Measurements from ENCODE around the gene GNB1L. TPM values are rescaled to one million over a fixed set of nuclear protein-coding genes. Genes with fewer than 3 reads are reported as not detected.

GNB1L gene
- total and polyA plus RNA-seq, 9 of the 15 experiments (the other 6 are each of a cell fraction or from before 2014, with no cell fraction given), result 0.56 to 50.5 (median 10.2) TPM

GRCh38 chr22:19757140-19757984 is 97.3 kb downstream of the GNB1L start (continued):
- TF ChIP-seq SAFB (IDR thresholded peaks at IDR 0.05; ENCODE audit: borderline replicate concordance, low read depth, low read length), result no peak
- TF ChIP-seq ZNF75A (CRISPR knock-in tag; IDR thresholded peaks at IDR 0.05), result no peak
- TF ChIP-seq SPI1 (IDR thresholded peaks at IDR 0.05; ENCODE audit: borderline replicate concordance, low read depth, low read length), result no peak
- TF ChIP-seq PML (IDR thresholded peaks at IDR 0.05; ENCODE audit: low read length), result no peak
- TF ChIP-seq HNRNPLL (IDR thresholded peaks at IDR 0.05; ENCODE audit: low read depth, low read length, poor library complexity, severe bottlenecking), result peak; percentile 15
- no peak for TF ChIP-seq ATF2 (CRISPR knock-in tag; IDR thresholded peaks at IDR 0.05)
- no peak for TF ChIP-seq NONO (IDR thresholded peaks at IDR 0.05; ENCODE audit: low read depth in 2 of 2, low read length in 1 of 2)
- no peak for TF ChIP-seq E2F4 (CRISPR knock-in tag; IDR thresholded peaks at IDR 0.05; ENCODE audit: low read depth)
- no peak for TF ChIP-seq ZNF695 (CRISPR knock-in tag; IDR thresholded peaks at IDR 0.05)
- no peak for TF ChIP-seq ZNF12 (CRISPR knock-in tag; IDR thresholded peaks at IDR 0.05)
- no peak for TF ChIP-seq ZKSCAN3 (CRISPR knock-in tag; IDR thresholded peaks at IDR 0.05)
- no peak for TF ChIP-seq HNRNPUL1 (IDR thresholded peaks at IDR 0.05; ENCODE audit: low read length)
- TF ChIP-seq KDM2B (CRISPR knock-in tag; IDR thresholded peaks at IDR 0.05), result peak; percentile 62; the same call in 1 of the 2 replicates
- TF ChIP-seq ZNF511 (CRISPR knock-in tag; IDR thresholded peaks at IDR 0.05), result no peak
- TF ChIP-seq SREBF1 (IDR thresholded peaks at IDR 0.05; ENCODE audit: borderline replicate concordance, low read depth, low read length), result peak; percentile 27; the same call in 1 of the 2 replicates
- peak; percentile 36; the same call in 1 of the 2 replicates for TF ChIP-seq RB1 (IDR thresholded peaks at IDR 0.05; ENCODE audit: low read depth)
- TF ChIP-seq POLR2H (tag; IDR thresholded peaks at IDR 0.05; ENCODE audit: low read depth), result no peak
- no peak for TF ChIP-seq ZNF282 (CRISPR knock-in tag; IDR thresholded peaks at IDR 0.05)
- no peak for TF ChIP-seq ZNF354B (CRISPR knock-in tag; IDR thresholded peaks at IDR 0.05)
- TF ChIP-seq NUFIP1 (IDR thresholded peaks at IDR 0.05; ENCODE audit: partially characterized antibody), result no peak
- TF ChIP-seq GTF2A2 (tag; IDR thresholded peaks at IDR 0.05), result no peak
- TF ChIP-seq HMG20B (CRISPR knock-in tag; IDR thresholded peaks at IDR 0.05), result no peak
- TF ChIP-seq SMARCE1 (IDR thresholded peaks at IDR 0.05), result no peak
- TF ChIP-seq HDAC3 (IDR thresholded peaks at IDR 0.05; ENCODE audit: borderline replicate concordance, partially characterized antibody), result no peak
- no peak for TF ChIP-seq ARNT (IDR thresholded peaks at IDR 0.05)
- TF ChIP-seq ZNF280A (IDR thresholded peaks at IDR 0.05; ENCODE audit: low read depth, partially characterized antibody), result no peak
